Measurements from ENCODE around the gene CNIH1.

DNA sequence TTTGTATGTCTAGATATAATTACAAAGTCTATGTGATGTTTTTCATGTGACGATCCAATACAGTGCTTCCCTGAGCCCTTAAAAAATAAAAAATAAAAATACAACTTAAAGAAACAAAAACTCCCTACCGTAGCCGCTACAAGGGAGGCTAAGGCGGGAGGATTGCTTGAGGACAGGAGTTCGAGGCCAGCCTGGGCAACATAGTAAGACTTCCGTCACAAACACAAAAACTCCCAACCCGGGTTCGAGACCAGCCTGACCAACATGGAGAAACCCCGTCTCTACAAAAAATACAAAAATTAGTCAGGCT, 45.0 kb downstream of the CNIH1 start:
- TF ChIP-seq POLR2AphosphoS5 (IDR thresholded peaks at IDR 0.05; ENCODE audit: low read depth, low read length) (no peak), SIN3A (IDR thresholded peaks at IDR 0.05; ENCODE audit: borderline replicate concordance, insufficient read depth, low read length) (no peak), TAF1 (IDR thresholded peaks at IDR 0.05; ENCODE audit: borderline replicate concordance, insufficient read depth, low read length) (no peak), FOXP2 (optimal IDR thresholded peaks at IDR 0.05; ENCODE audit: borderline replicate concordance, extremely low read depth, extremely low read length, insufficient read depth) (no peak)
- TF ChIP-seq, protein P1, sequence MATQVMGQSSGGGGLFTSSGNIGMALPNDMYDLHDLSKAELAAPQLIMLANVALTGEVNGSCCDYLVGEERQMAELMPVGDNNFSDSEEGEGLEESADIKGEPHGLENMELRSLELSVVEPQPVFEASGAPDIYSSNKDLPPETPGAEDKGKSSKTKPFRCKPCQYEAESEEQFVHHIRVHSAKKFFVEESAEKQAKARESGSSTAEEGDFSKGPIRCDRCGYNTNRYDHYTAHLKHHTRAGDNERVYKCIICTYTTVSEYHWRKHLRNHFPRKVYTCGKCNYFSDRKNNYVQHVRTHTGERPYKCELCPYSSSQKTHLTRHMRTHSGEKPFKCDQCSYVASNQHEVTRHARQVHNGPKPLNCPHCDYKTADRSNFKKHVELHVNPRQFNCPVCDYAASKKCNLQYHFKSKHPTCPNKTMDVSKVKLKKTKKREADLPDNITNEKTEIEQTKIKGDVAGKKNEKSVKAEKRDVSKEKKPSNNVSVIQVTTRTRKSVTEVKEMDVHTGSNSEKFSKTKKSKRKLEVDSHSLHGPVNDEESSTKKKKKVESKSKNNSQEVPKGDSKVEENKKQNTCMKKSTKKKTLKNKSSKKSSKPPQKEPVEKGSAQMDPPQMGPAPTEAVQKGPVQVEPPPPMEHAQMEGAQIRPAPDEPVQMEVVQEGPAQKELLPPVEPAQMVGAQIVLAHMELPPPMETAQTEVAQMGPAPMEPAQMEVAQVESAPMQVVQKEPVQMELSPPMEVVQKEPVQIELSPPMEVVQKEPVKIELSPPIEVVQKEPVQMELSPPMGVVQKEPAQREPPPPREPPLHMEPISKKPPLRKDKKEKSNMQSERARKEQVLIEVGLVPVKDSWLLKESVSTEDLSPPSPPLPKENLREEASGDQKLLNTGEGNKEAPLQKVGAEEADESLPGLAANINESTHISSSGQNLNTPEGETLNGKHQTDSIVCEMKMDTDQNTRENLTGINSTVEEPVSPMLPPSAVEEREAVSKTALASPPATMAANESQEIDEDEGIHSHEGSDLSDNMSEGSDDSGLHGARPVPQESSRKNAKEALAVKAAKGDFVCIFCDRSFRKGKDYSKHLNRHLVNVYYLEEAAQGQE (IDR thresholded peaks at IDR 0.05; ENCODE audit: insufficient read depth in 1 of 2, low read depth in 2 of 2, low read length in 2 of 2): no peak
